Gastrocnemius medialis (tissue), 4 donors: ENCODE measurements around the gene FGF13. TPM values are rescaled to one million over a fixed set of nuclear protein-coding genes. Genes with fewer than 3 reads are reported as not detected.
A peak's percentile ranks its signal among the peaks of the same experiment; 100 is the strongest.

Experiments
- ATAC-seq, 2 donors: fragments of 150-250 bp; one replicate each; pipeline ENCODE4 v1.9.1; 2016
- DNase-seq, 2 donors: peaks; one replicate each; pipeline ENCODE4 v3.0.0-alpha.2; 2019
- H3K27ac ChIP-seq, 4 donors: fragments of 200-600 bp; sonication (generic); 1 replicate in 1 of 4; 2 replicates in 3 of 4; pipeline ENCODE4 v1.5.1; 2016 to 2018; ENCODE audit warnings: mild to moderate bottlenecking in 2 of 4, moderate library complexity in 1 of 4
- H3K27me3 ChIP-seq, 3 donors: fragments of 200-600 bp; sonication (generic) in 2 of 3; 1 replicate in 1 of 3; 2 replicates in 2 of 3; pipeline versions ENCODE4 v1.5.1 to v1.6.0; 2016 to 2019; ENCODE audit warnings: mild to moderate bottlenecking in 1 of 3, moderate library complexity in 1 of 3
- H3K36me3 ChIP-seq, 2 donors: fragments of 200-600 bp; sonication (generic) in 1 of 2; one replicate each; pipeline ENCODE4 v1.5.1; 2017 to 2018
- H3K4me1 ChIP-seq, 2 donors: fragments of 200-600 bp; sonication (generic) in 1 of 2; one replicate each; pipeline ENCODE4 v1.5.1; 2016 to 2017; ENCODE audit warnings: mild to moderate bottlenecking in 2 of 2
- H3K4me3 ChIP-seq, 4 donors: fragments of 200-600 bp; sonication (generic) in 3 of 4; 1 replicate in 1 of 4; 2 replicates in 3 of 4; pipeline ENCODE4 v1.5.1; 2016 to 2019; ENCODE audit warnings: mild to moderate bottlenecking in 2 of 4
- H3K9me3 ChIP-seq, 3 donors: fragments of 200-600 bp; sonication (generic) in 2 of 3; 1 replicate in 1 of 3; 2 replicates in 2 of 3; pipeline ENCODE4 v1.5.1; 2016 to 2019
- POLR2A ChIP-seq, 2 donors: fragments of 450-650 bp; IDR thresholded peaks; one replicate each; pipeline ENCODE4 v1.6.1; 2017; ENCODE audit warnings: antibody characterized with exemption in 2 of 2, mild to moderate bottlenecking in 2 of 2, moderate library complexity in 2 of 2
- in situ Hi-C, 4 donors: fragments of 200-750 bp; cut with MboI; loops; one replicate each; pipeline versions ENCODE4 v1.15.0 to v1.8.0; 2017; ENCODE audit warnings: low sequenced_read_pairs in 4 of 4
- intact Hi-C: fragments of 100-400 bp; cut with DNase I; formaldehyde crosslinking; loops from one replicate; pipeline ENCODE4 v1.15.1; 2023; ENCODE audit warnings: low total_unique reads
- total RNA-seq, 4 donors: library from RNA; depleted of rRNA; stranded (reverse); fragments of >200 nt; gene quantifications; one replicate each; pipeline versions ENCODE4 v1.1.0 to v1.2.3, GENCODE V29; 2016
- TF ChIP-seq, protein P1 (sequence below), 5 experiments: fragments of 450-650 bp in 3 of 5; fragments of 200-600 bp in 2 of 5; sonication (generic) in 2 of 5; IDR thresholded peaks in 4 of 5; conservative IDR thresholded peaks in 1 of 5; 1 replicate in 4 of 5; 2 replicates in 1 of 5; pipeline ENCODE4 v1.5.1; 2016 to 2019; ENCODE audit warnings: antibody characterized with exemption in 5 of 5, mild to moderate bottlenecking in 3 of 5, moderate library complexity in 3 of 5

FGF13 gene
- total RNA-seq, 4 donors from 2014 or later, result 12.5 to 25.0 (median 14.4) TPM

DNA sequence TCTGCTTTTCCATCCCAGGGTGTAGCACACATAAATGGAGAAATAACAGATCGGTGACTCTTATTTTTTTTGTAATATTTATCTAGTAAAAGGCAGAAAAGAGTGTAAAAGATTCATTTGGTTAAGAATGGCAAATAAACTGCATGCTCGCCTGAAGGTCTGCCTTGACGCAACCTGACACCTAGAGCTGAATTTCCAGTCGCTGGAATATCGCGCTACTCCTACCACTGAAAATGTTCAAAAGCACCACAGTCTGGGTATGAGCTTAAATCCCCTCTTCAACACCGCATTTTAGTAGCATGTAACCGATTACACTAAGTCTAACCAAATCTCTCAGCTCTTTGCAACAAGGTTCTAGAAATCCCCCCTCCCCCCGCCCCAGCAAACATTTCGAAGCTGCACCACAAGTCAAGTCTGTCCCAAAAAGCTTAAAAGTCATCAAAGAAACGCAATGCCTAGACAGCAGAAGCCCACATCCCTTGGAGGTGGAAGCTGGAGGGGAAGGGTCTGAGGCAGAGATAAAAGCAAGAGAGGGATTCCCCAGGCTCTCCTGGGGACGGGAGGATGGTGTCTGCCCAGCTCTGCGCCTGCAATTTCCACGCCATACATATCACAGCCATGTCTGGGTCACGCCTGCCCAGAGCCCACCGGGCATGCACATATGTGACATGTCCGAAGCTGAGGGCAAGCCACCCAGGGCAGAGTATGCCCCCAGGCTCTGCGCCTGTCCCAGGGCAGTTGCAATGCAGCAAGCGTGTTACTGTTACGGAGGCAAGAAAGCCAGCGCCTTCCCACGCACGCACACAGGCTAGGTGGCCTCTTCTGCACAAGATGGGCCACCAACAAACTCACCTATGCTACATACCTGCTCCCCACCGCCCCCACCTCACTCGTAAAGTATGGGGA is 1.4 kb downstream of the FGF13 start:
- DNase-seq (no peak), ATAC-seq (no peak)
- Histone ChIP-seq H3K9me3 (no peaks in the 10 kb centered on the region), H3K27me3 (peaks cover 0 to 3% (median 0%) of the 10 kb centered on the region in 3 donors), H3K36me3 (no peaks in the 10 kb centered on the region), H3K27ac (no peak overlapping the region), H3K4me3 (peak overlapping the region; percentile 42 to 55 (median 46)), H3K4me1 (no peaks in the 10 kb centered on the region)
- in situ Hi-C loops, result no loop called here
- TF ChIP-seq POLR2A (IDR thresholded peaks at IDR 0.05), result no peak
- TF ChIP-seq, protein P1, sequence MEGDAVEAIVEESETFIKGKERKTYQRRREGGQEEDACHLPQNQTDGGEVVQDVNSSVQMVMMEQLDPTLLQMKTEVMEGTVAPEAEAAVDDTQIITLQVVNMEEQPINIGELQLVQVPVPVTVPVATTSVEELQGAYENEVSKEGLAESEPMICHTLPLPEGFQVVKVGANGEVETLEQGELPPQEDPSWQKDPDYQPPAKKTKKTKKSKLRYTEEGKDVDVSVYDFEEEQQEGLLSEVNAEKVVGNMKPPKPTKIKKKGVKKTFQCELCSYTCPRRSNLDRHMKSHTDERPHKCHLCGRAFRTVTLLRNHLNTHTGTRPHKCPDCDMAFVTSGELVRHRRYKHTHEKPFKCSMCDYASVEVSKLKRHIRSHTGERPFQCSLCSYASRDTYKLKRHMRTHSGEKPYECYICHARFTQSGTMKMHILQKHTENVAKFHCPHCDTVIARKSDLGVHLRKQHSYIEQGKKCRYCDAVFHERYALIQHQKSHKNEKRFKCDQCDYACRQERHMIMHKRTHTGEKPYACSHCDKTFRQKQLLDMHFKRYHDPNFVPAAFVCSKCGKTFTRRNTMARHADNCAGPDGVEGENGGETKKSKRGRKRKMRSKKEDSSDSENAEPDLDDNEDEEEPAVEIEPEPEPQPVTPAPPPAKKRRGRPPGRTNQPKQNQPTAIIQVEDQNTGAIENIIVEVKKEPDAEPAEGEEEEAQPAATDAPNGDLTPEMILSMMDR (IDR thresholded peaks at IDR 0.05 in 4 of 5, conservative IDR thresholded peaks at IDR 0.05 in 1 of 5), result no peak
- intact Hi-C loops, result no loop called here

GRCh38 chrX:138708268-138708667 is 3.2 kb downstream of the FGF13 start:
- Histone ChIP-seq H3K9me3 (no peaks in the 10 kb centered on the region), H3K4me1 (no peaks in the 10 kb centered on the region), H3K4me3 (no peak overlapping the region), H3K27me3 (peaks cover 0 to 3% (median 0%) of the 10 kb centered on the region in 3 donors), H3K36me3 (no peaks in the 10 kb centered on the region), H3K27ac (no peak overlapping the region)
- intact Hi-C loops (no loop called here), in situ Hi-C loops (no loop called here)
- DNase-seq, result no peak
- ATAC-seq, result no peak
- TF ChIP-seq, protein P1 (IDR thresholded peaks at IDR 0.05 in 4 of 5, conservative IDR thresholded peaks at IDR 0.05 in 1 of 5), result no peak
- TF ChIP-seq POLR2A (IDR thresholded peaks at IDR 0.05), result no peak

DNA sequence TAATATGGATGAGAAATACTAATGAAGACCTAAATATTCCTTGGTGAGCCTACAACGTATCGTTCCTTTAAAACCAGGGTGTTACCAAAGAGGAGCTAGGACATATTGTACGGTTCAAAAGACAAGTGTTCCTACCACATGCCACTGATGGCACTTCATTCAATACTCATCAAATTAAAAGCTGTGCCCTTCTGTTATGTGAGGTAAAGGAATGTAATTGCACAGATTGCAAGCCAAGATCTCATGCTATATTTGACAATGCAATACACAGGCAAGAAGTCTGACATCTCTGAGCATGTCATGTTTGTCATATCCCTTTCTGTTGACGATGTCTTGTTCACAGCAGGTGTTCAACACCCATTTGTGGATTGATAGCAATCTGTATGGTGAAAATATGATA is 6.9 kb downstream of the FGF13 start:
- no peak overlapping the region for H3K4me3 ChIP-seq
- TF ChIP-seq, protein P1 (IDR thresholded peaks at IDR 0.05 in 4 of 5, conservative IDR thresholded peaks at IDR 0.05 in 1 of 5), result no peak
- TF ChIP-seq POLR2A (IDR thresholded peaks at IDR 0.05), result no peak
- no peaks in the 10 kb centered on the region for H3K9me3 ChIP-seq
- intact Hi-C loops, result no loop called here
- DNase-seq (no peak), ATAC-seq (no peak)
- H3K36me3 ChIP-seq, result no peaks in the 10 kb centered on the region
- H3K27ac ChIP-seq, result no peak overlapping the region
- peaks cover 0 to 3% (median 0%) of the 10 kb centered on the region in 3 donors for H3K27me3 ChIP-seq
- in situ Hi-C loops, result no loop called here
- no peaks in the 10 kb centered on the region for H3K4me1 ChIP-seq

GRCh38 chrX:138704101-138704500 is 7.4 kb downstream of the FGF13 start:
- Histone ChIP-seq H3K9me3 (no peaks in the 10 kb centered on the region), H3K4me3 (no peak overlapping the region), H3K27me3 (no peaks in the 10 kb centered on the region), H3K36me3 (no peaks in the 10 kb centered on the region), H3K4me1 (no peaks in the 10 kb centered on the region), H3K27ac (no peak overlapping the region)
- no peak for TF ChIP-seq POLR2A (IDR thresholded peaks at IDR 0.05)
- TF ChIP-seq, protein P1 (IDR thresholded peaks at IDR 0.05 in 4 of 5, conservative IDR thresholded peaks at IDR 0.05 in 1 of 5), result no peak
- intact Hi-C loops (no loop called here), in situ Hi-C loops (no loop called here)
- no peak for DNase-seq
- no peak for ATAC-seq
